GM18508 (cell line): ENCODE data around the gene ASB5.
"Not testable (repeated sequence)": the region's sequence is repeated elsewhere in the genome, so short reads cannot be mapped to it uniquely, and the experiment has no call there.

Experiments used
- ATAC-seq: cut with Tn5 transposase; IDR thresholded peaks from one replicate; pipeline ENCODE4 v1.9.1; 2021; ENCODE audit warnings: moderate number of reproducible peaks; ENCODE audit not compliant: insufficient read depth, unreplicated experiment

The ASB5 gene

DNA sequence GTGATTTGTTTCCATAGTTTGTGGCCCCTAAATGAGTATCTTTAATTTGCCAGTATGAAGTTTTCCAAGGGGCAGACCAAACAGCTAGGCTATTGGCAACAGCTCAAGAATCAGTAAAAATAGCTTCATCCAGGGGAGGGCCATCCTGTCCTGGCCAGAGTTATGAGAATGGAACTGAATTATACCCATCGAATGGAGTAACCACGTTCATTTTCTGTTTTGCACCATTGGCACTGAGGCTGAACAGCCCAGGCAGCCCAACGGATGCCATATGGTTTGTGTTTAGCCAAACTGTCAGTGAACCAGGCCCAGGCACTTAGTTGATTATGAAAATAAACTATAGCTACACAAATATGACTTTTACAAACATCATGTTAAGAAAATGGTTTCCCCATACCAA is 17.7 kb upstream of the ASB5 start:
- ATAC-seq: no peak

DNA sequence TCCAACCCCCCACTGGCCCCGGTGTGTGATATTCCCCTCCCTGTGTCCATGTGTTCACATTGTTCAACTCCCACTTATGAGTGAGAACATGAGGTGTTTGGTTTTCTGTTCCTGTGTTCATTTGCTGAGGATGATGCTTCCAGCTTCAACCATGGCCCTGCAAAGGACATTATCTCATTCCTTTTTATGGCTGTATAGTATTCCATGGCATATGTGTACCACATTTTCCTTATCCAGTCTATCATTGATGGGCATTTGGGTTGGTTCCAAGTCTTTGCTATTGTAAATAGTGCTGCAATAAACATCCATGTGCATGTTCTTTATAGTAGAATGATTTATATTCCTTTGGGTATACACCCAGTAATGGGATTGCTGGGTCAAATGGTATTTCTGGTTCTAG is 10.5 kb upstream of the ASB5 start:
- not testable (repeated sequence) for ATAC-seq

DNA sequence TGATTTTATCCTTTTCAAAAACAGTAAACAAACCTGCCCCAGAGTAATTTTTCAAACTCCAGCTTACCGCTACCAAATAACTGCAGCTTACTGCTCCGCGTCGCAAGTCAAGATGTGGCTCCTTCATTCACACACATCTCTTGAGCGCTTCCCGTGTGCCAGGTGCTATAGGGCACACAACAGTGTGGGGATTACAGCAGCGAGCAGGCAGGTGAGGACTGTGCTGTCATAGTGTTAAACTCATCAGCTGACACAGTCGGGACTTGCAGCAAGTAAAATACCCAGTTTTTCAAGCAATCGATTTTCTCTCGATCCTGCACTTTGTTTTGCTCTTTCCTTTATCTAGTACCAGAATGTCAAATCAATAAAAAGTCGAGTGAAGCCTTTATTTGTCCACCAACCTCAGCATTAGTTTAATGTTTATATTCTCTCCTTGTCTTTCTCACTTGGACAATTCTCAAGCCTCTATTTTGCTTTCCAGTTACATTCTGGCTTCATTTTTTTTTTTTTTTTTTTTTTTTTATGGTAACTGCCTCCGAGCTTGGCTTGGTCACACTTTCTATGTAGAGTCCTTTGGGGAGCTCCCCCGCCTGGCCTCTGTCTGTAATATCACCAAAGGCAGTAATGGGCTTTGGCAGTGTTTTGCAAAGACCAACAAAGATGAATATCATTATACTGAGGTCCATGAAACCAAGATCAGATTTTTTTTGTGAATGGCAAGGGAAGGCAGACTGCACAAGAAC is 8.3 kb upstream of the ASB5 start:
- ATAC-seq: peak; percentile 55

DNA sequence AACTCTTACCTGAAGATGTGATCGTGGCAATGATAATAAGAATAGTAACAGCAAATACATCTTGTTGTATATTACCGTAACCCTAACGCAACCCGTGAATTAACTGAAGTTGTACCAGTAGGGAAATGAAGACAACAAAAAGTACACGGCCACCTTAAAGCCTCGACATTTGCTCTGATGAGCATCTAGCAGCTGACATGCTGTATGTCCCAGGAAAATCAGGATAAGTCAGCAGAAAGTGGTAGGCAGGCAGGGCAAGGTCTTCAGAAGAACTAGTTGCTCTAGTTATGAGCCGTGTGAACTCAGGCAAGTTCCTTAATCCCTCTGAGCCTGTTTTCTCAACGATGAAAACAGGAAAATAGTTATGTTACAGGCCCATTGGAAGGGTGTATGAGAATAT is 7.7 kb upstream of the ASB5 start:
- no peak for ATAC-seq

DNA sequence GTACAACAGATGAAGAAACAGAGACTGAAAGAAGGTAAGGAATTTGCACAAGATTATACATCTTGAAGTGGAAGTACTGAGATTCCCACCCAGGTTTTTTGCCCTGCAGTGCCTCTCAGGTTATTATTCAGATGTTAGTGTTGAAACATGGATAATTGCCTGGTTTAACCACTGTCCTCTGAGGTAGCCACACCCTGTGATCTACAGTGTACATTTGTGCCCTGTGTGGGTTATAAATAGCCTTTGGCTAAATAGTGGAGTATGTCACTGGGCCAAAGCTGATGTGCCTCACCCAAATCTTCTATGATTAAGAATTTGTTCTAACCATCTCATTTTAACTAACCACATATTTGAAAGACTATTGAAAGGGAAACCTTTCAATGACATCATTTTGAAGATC is 5.4 kb upstream of the ASB5 start:
- no peak for ATAC-seq

DNA sequence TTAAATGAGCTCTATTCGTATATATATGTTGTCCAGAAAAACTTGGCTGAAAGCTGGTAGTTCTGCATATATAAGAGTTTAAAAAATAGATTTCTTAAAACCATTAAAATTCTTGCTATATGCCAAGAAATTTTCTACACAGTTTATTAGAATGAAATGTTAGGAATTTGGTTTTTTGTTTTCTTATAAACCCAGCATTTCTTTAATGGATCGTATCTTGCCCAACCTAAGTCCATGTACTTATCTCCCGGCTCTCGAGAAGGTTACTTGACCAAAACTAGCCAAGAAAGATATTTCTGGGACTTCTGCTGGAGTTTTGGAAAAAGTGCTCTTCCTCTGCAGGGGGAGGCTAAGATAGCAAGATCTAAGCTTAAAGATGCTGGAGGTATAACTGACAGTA is 4.7 kb upstream of the ASB5 start:
- no peak for ATAC-seq

DNA sequence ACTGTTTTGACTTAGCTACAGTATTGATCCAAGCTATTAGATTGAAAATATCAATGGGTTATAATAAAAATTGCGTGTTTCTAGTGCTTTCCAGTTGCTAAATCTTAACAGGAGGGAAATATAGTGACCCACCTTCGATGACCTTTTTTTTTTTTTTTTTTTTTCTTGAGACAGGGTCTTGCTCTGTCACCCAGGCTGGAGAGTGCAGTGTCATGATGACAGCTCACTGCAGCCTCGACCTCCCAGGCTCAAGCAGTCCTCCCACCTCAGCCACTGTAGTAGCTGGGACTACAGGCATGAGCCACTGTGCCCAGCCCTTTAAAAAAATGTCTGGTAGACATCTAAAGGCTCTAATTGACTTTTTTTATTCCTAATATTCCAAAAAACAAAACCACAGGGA is 3.8 kb upstream of the ASB5 start:
- ATAC-seq: no peak

DNA sequence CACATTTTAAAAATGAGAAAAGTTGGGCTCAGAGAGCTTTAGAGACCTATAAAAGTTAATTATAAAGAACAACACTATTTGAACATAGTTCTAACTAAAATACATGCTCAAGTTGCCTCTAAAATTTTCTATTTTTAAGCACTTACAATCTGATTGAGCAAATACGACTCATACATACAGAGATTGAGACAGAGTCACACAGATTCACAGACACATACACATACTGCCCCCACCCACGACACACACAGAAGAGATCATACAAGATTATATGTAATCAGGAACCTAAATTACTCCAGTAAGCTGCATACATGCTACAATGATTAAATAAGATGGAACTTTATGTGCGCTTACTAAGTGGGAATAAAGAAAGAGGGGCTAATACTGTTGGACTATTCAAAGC is 2.7 kb upstream of the ASB5 start:
- ATAC-seq: no peak

DNA sequence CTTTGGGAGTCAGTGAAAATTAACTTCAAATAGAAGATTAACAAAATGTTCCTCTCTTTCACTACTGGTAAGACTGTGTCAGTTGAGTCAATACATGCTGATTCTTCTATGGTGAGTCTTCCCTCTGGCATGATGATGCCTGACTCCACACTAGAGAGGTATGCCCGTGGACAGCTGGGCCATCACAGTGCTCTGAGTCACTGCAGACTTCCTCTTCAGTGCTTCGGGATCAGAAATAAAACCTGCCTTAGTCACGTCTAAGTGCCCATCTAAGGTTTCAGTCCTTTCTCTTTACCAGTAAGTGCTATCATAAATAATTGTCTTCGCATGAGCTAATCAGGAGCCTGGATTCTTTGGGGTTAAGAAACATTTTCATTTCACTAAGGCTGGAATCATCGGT is 1.6 kb upstream of the ASB5 start:
- ATAC-seq: no peak

DNA sequence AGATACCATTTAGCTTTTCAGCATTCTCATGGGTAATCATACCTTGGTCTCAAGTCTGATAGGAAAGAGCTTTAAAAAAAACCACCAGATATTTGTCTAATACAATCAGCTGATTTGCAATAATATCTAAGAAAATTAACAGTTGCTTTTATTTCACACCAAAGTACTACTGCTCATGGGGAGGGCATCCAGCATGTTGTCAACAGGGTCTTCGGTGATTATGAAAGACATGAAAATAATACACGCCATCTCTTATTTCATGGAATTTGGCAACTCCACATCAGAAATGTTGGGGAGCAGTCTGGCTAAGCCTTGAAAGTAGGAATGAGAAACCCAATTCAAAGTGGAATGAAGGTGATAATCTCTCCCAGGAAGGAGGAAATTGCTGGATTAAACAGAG is 3.0 kb downstream of the ASB5 start:
- no peak for ATAC-seq

DNA sequence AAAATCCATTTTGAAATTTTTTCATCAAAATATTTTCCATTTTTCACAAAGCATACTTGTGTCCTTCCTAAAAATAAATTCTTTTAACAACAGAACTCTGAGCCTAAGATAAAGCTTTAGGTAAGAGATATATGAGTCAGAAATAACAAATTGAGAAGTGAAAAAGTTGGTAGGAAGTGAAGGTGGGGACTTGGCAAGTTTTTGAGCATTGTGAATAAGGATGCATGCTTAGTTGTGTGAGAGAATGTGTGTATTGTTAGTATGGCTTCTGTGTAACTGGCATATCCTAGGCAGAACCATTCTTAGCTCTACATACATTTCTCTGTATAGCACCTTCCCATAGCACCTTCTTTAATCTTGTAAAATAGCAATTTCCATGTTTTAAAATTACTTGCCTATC is 6.8 kb downstream of the ASB5 start:
- ATAC-seq: peak; percentile 56

DNA sequence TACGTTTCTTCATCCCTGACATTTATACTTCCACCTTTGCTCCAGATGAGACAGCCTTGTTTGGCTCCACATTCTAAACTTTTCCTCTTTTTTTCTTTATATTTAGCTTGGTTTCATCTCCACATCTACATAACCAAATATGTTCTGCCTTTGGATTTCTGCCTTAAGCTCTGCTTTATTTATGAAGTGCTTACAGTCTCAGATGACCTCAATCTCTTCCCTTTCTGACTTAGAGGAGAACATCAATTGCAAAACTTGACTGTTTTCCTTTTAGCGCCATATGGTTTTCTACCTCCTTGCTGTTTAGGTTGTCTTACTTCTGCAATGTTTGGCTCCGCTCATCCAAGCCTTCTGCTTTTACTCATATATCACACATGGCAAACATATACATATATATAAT is 7.5 kb downstream of the ASB5 start:
- ATAC-seq: no peak

DNA sequence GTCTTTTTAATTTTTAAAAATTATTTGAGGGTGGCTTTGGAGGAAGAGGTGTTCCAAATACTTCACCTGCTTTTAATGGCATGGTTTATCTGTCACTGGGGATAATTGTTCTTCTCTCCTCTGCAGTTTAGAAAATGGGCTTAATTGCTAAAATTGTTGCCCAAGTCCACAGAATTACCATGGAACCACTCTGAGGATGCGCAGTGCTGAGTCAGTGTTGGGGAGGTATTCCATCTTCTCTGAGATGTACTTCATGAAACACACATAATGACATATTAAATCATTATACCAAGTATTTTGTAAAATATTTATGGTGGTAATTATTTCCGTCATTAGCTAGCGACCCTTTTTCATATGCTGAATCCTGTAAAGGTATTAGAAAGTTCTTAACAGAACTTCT is 8.0 kb downstream of the ASB5 start:
- ATAC-seq: no peak

DNA sequence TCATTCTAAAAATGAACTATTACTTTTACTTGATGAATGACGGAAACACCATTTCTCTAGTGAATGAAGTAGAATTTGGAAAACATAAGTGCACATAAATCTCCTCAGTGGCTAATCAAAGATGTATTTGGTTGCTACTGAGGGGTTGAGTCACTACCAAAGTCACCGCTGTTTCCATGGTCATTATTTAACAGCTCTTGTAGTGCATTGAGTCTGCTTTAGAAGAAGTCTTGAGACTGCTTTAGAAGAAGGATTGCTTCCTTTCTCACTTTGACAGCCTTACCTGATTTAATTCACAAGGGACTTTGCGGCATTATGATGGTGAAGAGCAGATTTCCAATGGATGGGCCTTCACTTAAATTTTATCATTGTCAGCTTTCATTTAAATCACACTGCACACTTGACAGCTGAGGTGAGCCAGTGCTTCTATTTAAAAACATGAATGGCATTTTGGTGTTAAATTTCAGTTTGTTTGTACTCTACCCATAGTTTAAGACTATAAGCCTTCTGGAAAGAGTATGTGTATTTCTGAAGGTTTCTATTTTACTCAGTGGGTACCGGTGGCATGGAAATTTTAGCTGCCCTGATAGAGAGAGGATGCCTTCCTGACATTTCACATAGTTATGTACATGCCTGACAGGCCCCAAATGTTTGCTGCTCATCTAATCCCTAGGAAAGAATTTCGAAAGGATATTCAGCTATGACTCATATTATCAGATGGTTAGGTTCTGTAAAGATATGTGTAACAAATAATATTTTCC is 9.5 kb downstream of the ASB5 start:
- no peak for ATAC-seq

DNA sequence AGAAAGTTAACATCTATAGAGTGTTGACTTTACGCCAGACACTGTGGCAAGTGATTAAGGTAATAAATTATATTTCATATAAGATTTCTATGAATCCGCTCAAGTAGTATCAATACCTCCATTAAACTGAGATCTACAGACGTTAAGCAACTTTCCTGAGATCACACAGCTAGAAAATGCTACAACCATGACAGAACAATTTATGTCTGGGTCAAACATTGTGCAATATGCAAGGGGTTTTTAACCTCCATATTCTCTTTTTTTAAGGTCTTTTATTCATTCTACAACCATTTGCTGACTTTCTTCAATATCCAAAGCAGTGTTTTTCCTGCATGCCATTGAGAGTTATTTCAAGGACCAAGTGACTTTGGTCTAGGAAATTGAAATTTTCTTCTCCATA is 10.9 kb downstream of the ASB5 start:
- no peak for ATAC-seq

DNA sequence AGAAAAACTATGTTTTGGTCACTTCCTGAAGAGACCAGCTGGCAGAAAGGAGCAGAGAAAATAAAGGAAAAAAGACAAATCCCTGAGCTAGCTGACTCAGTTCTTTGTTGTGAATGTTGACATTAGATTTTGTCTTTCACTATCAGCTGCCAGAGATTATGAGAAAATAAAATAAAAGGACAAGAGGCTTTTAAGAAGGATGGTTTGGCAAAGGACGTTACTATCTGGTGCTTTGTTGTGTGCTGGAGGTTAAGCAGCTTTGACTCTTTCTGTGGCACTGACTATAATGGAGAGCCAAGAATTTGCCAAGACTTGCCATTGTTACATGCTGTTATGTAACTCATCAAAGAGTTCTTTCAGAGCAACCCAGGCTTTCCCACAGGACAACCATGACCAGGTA is 12.1 kb downstream of the ASB5 start:
- no peak for ATAC-seq

DNA sequence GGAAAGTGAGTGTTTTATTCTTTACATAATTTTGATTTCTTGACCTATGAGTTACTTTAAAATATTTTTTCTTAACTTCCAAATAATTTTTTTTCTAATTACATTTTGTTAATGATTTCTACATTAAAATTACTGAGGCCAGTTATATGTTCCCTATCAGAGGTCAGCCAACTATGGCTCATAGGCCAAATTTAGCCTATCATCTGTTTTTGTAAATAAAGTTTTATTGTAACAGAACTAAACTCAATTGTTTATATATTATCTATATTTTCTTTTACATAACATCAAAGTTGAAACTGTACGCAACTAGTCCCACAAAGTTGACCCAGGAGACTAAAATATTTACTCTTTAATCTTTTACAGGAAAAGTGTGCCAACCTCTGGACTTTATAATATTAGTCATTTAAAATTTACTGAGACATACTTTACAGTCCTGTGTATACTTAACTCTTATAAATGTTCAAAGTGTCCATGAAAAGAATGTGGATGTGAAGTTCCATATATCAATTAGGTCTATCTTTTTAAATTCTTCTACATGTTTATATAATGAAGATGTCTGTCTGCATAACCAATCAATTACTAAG is 26.2 kb downstream of the ASB5 start:
- no peak for ATAC-seq

DNA sequence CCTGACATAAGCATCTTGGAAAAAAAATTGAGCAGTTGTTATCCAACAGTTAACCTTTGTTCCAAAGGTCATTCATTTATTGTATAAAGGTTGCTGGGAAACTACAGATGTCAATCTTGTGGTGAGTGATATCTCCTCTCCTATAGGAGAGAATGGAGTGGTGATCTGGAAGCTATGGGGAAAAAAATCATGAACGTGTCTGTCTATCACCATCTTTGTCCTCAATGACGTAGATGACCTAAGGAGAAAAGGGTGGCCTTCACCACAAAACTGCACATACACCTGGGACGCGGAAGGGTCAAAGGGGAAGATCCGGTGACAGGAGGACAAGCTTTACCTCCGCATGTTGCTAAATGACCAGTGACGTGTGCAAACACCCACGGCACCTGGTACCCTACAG is 27.3 kb downstream of the ASB5 start:
- no peak for ATAC-seq

DNA sequence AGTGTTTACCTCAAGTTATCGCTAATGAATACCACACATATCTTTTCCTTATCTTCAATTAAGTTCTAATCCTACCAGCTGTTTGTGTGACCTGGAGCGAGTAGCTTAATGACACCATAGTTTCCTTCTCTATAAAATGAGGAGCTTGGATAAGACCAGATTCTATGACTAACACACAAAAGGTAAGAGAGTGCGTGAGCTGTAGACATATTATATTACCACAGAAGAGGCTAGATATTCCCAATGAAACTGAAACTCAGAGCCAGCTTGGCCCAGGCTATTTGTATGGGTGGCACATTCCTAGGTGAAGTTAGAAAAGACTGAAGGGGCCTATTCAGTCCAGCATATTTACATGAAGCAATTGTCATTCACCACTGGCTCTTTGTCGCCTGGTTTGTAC is 30.2 kb downstream of the ASB5 start:
- ATAC-seq: no peak

DNA sequence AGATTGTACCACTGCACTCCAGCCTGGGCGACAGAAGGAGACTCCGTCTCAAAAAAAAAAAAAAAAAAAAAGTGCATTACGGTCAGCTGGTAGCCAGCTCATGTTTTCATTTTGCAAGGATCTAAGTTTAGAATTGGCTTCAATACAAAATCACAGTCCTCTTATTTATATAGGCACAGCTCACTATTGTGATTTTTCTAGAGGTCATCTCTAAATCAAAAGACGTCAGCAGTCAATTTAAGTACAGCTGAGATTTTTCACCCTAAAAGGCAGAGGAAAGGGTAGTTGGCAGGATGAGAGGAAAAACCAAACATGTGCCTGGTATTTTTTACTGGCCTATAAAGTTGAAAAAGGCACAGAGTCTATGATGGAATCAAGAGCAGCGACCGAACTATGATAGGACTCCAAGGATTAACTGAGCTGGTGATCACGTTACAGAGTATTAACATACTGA is 30.8 kb downstream of the ASB5 start:
- ATAC-seq: no peak

DNA sequence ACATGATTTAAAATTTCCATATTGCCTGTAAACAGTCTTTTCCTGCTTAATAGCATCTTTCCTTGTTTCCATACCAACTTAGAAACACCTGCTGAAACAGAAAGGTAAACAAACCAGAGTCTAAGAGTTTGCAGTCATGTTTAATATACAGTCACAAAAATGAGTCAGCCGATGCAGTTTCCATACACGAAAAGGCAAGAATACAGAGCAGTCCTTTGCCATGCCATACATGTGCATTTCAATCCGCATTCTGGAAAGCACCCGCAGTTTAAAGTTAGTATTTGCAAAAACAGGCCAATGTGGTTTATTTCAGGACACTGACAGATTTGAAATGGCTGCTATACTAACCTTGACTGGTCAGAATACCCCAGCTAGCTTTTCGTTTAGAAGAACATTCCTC is 32.1 kb downstream of the ASB5 start:
- ATAC-seq: no peak

DNA sequence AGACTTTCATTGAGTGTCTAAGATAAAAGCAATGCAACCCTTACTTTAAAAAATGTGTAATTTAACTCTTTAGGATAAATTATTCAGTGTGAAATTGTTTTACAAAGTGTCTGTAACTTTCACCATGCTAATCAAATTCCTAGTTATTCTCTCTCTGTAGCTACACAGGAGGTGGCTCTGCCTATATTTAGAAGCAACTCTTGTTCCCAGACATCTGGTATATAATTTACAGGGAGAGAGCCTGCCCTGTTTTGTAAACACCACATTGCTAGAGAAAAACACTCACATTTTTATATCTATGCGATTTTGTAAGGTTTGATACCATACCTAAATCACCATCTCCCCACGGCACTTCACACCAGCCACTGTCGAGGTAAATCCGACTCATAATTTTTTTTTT is 38.2 kb downstream of the ASB5 start:
- no peak for ATAC-seq
